GM23338 (cell line): ENCODE results near the gene WWOX. TPM values are rescaled to one million over a fixed set of nuclear protein-coding genes. Genes with fewer than 3 reads are reported as not detected.

ENCODE experiments used
- ATAC-seq: fragments of 200-7000 bp; cut with Tn5 transposase; 3 replicates; pipeline ENCODE4 v1.9.1; 2020
- DNase-seq: peaks from one replicate; pipeline ENCODE4 v3.0.0-alpha.2; 2015; ENCODE audit warnings: low spot score
- H2AFZ ChIP-seq: fragments of 200-600 bp; sonication (generic); 2 replicates; pipeline ENCODE4 v1.8.0; 2016; ENCODE audit warnings: antibody characterized with exemption, mild to moderate bottlenecking, moderate library complexity
- H3F3A ChIP-seq: fragments of 200-600 bp; sonication (generic); replicated peaks from 2 replicates; pipeline ENCODE4 v1.8.0; 2017; ENCODE audit warnings: antibody characterized with exemption, mixed run types, low read depth
- H3K27ac ChIP-seq: fragments of 200-600 bp; sonication (generic); 2 replicates; pipeline ENCODE4 v1.6.1; 2016; ENCODE audit warnings: low read depth
- H3K27me3 ChIP-seq: fragments of 200-600 bp; sonication (generic); 2 replicates; pipeline ENCODE4 v1.8.0; 2016; ENCODE audit warnings: mild to moderate bottlenecking, mixed run types, moderate library complexity; ENCODE audit not compliant: insufficient read depth
- H3K36me3 ChIP-seq: fragments of 200-600 bp; sonication (generic); 2 replicates; pipeline ENCODE4 v1.8.0; 2016; ENCODE audit warnings: mild to moderate bottlenecking; ENCODE audit not compliant: insufficient read depth
- H3K4me1 ChIP-seq: fragments of 200-600 bp; sonication (generic); 2 replicates; pipeline ENCODE4 v1.8.0; 2016; ENCODE audit warnings: mild to moderate bottlenecking, moderate library complexity; ENCODE audit not compliant: insufficient read depth
- H3K4me2 ChIP-seq: fragments of 200-600 bp; sonication (generic); 2 replicates; pipeline ENCODE4 v1.7.1; 2017; ENCODE audit warnings: mixed run types
- H3K4me3 ChIP-seq: fragments of 200-600 bp; sonication (generic); 2 replicates; pipeline ENCODE4 v1.6.1; 2016; ENCODE audit warnings: mixed run types
- H3K79me2 ChIP-seq: fragments of 200-600 bp; sonication (generic); replicated peaks from 2 replicates; pipeline ENCODE4 v1.8.0; 2017; ENCODE audit warnings: mild to moderate bottlenecking; ENCODE audit not compliant: insufficient read depth
- H3K9me2 ChIP-seq: fragments of 200-600 bp; sonication (generic); 2 replicates; pipeline ENCODE4 v1.8.0; 2017; ENCODE audit not compliant: insufficient read depth
- H4K20me1 ChIP-seq: fragments of 200-600 bp; sonication (generic); replicated peaks from 2 replicates; pipeline ENCODE4 v1.8.0; 2017; ENCODE audit warnings: mild to moderate bottlenecking; ENCODE audit not compliant: insufficient read depth
- H3K27ac Mint-ChIP-seq: 2 replicates; pipeline ENCODE4 v1.8.0; 2020; ENCODE audit warnings: inconsistent platforms, mild to moderate bottlenecking, moderate library complexity, mixed read lengths
- H3K27me3 Mint-ChIP-seq: 3 replicates; pipeline ENCODE4 v1.8.0; 2022; ENCODE audit warnings: low read depth, mild to moderate bottlenecking, moderate library complexity, mixed read lengths, inconsistent platforms; ENCODE audit not compliant: insufficient read depth, poor library complexity
- H3K36me3 Mint-ChIP-seq: 3 replicates; pipeline ENCODE4 v1.8.0; 2021; ENCODE audit warnings: low read depth, mild to moderate bottlenecking, inconsistent platforms, moderate library complexity, mixed read lengths
- H3K4me1 Mint-ChIP-seq: 3 replicates; pipeline ENCODE4 v1.8.0; 2020; ENCODE audit warnings: mild to moderate bottlenecking, inconsistent platforms, mixed read lengths
- H3K4me3 Mint-ChIP-seq: 3 replicates; pipeline ENCODE4 v1.8.0; 2021; ENCODE audit warnings: moderate library complexity, mild to moderate bottlenecking, inconsistent platforms, mixed read lengths
- H3K9me3 Mint-ChIP-seq: 3 replicates; pipeline ENCODE4 v1.8.0; 2020; ENCODE audit warnings: moderate library complexity, mild to moderate bottlenecking, inconsistent platforms, mixed read lengths
- CREB1 ChIP-seq: fragments of 250-450 bp; sonication (Bioruptor Pico); IDR thresholded peaks from 2 replicates; pipeline ENCODE4 v1.5.0; 2020; ENCODE audit warnings: low read depth, mild to moderate bottlenecking, moderate library complexity
- CTCF ChIP-seq, 2 experiments: fragments of 200-600 bp in 1 of 2; sonication (generic) in 1 of 2; conservative IDR thresholded peaks; 2 replicates each; pipeline versions ENCODE4 v1.5.1 to v1.6.1; 2016 to 2017; ENCODE audit warnings: antibody characterized with exemption in 2 of 2, low read depth in 2 of 2, mild to moderate bottlenecking in 2 of 2, moderate library complexity in 1 of 2
- ETS1 ChIP-seq: IDR thresholded peaks from 2 replicates; pipeline ENCODE4 v1.6.1; 2016; ENCODE audit warnings: antibody characterized with exemption
- EZH2 ChIP-seq: fragments of 200-600 bp; sonication (generic); IDR thresholded peaks from one replicate; pipeline ENCODE4 v1.8.0; 2017; ENCODE audit warnings: antibody characterized with exemption, mild to moderate bottlenecking, low read depth; ENCODE audit not compliant: unreplicated experiment
- EZH2phosphoT487 ChIP-seq: fragments of 200-600 bp; sonication (generic); IDR thresholded peaks from one replicate; pipeline ENCODE4 v1.8.1; 2018; ENCODE audit warnings: antibody characterized with exemption; ENCODE audit not compliant: unreplicated experiment
- JUNB ChIP-seq: IDR thresholded peaks from one replicate; pipeline ENCODE4 v1.6.1; 2016; ENCODE audit warnings: antibody characterized with exemption; ENCODE audit not compliant: unreplicated experiment
- NANOG ChIP-seq: IDR thresholded peaks from 2 replicates; pipeline ENCODE4 v1.6.1; 2016; ENCODE audit warnings: antibody characterized with exemption, borderline replicate concordance
- POLR2AphosphoS5 ChIP-seq: IDR thresholded peaks from 2 replicates; pipeline ENCODE4 v1.6.1; 2016; ENCODE audit warnings: antibody characterized with exemption, low read depth
- REST ChIP-seq: IDR thresholded peaks from one replicate; pipeline ENCODE4 v1.6.1; 2018; ENCODE audit warnings: antibody characterized with exemption; ENCODE audit not compliant: unreplicated experiment
- STAT1 ChIP-seq: IDR thresholded peaks from one replicate; pipeline ENCODE4 v1.6.1; 2016; ENCODE audit warnings: antibody characterized with exemption; ENCODE audit not compliant: unreplicated experiment
- ZNF114 ChIP-seq: fragments of 250-450 bp; sonication (Bioruptor Pico); IDR thresholded peaks from 2 replicates; pipeline ENCODE4 v1.5.0; 2020; ENCODE audit warnings: mild to moderate bottlenecking, moderate library complexity
- ZNF331 ChIP-seq: fragments of 250-450 bp; sonication (Bioruptor Pico); IDR thresholded peaks from 2 replicates; pipeline ENCODE4 v1.5.0; 2020; ENCODE audit warnings: low read depth, mild to moderate bottlenecking, moderate library complexity
- ZNF462 ChIP-seq: fragments of 250-450 bp; sonication (Bioruptor Pico); IDR thresholded peaks from 2 replicates; pipeline ENCODE4 v1.5.0; 2020; ENCODE audit warnings: mild to moderate bottlenecking, moderate library complexity
- polyA plus RNA-seq: library from polyadenylated mRNA; unstranded; fragments of >200 nt; fragmentation: Nextera tagmentation; extraction: Ambion mirVana; gene quantifications from 2 replicates; pipeline ENCODE4 v1.2.1, GENCODE V29; 2016
- total RNA-seq: library from RNA; depleted of rRNA; stranded (reverse); fragments of >200 nt; shearing (Covaris generic); gene quantifications from 2 replicates; pipeline ENCODE4 v1.2.3, GENCODE V29; 2014

WWOX gene
- total and polyA plus RNA-seq, 2 experiments from 2014 or later, result 10.0 to 19.3 TPM

GRCh38 chr16:78620291-78620690, 520.8 kb downstream of the WWOX start:
- no peak overlapping the region for H3K27ac Mint-ChIP-seq

More at GRCh38 chr16:78620291-78620690, 520.8 kb downstream of the WWOX start:
- Mint-ChIP-seq H3K9me3 (peaks cover 13% of the 10 kb centered on the region), H3K4me3 (no peak overlapping the region), H3K36me3 (no peaks in the 10 kb centered on the region), H3K27me3 (no peaks in the 10 kb centered on the region), H3K4me1 (no peaks in the 10 kb centered on the region)
- Histone ChIP-seq H3K4me1 (no peaks in the 10 kb centered on the region), H3K79me2 (no peaks in the 10 kb centered on the region), H3K27me3 (no peaks in the 10 kb centered on the region), H3F3A (no peaks in the 10 kb centered on the region), H4K20me1 (no peaks in the 10 kb centered on the region), H3K4me2 (no peak overlapping the region), H3K4me3 (no peak overlapping the region), H3K36me3 (no peaks in the 10 kb centered on the region), H3K27ac (no peak overlapping the region), H3K9me2 (peaks cover 7% of the 10 kb centered on the region; the same call in 1 of the 2 replicates), H2AFZ (no peak overlapping the region)
- TF ChIP-seq NANOG (no peak), CTCF (conservative IDR thresholded peaks at IDR 0.05; ENCODE audit: low read depth in 2 of 2) (no peak), EZH2 (no peak), JUNB (no peak), ETS1 (no peak), EZH2phosphoT487 (no peak), CREB1 (CRISPR knock-in tag) (no peak), ZNF462 (no peak), ZNF114 (CRISPR knock-in tag) (no peak), STAT1 (no peak), ZNF331 (CRISPR knock-in tag) (no peak), REST (no peak), POLR2AphosphoS5 (no peak)
- ATAC-seq, result no peak
- no peak for DNase-seq
